Activated CD4-positive, alpha-beta T cell treated with anti-CD3 and anti-CD28 coated beads, Interleukin-2, amount 50 U/mL, for 1 hour (primary cell): ENCODE data around the gene ATXN10.

Experiments used
- DNase-seq: peaks from one replicate; pipeline ENCODE4 v3.0.0-alpha.2; 2020

Gene ATXN10

DNA sequence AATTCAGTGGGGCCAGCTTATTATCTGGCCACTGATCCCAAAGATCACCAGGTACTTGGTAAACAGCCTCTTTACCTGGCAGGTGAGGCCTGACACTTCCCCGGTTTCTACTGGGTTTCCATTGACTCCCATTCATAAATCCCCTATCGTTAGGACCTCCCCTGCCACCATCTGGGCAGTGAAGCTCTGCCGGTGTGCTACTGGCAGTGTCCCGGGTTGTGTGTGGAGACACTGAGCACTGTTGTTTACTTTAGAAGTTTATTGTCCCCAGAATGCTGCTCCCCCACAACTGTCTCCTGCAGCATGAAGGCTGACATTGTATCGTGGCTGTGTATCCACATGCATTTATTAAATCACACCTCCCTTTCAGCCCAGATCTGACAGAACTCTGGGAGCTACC, 162.6 kb downstream of the ATXN10 start:
- no peak for DNase-seq

DNA sequence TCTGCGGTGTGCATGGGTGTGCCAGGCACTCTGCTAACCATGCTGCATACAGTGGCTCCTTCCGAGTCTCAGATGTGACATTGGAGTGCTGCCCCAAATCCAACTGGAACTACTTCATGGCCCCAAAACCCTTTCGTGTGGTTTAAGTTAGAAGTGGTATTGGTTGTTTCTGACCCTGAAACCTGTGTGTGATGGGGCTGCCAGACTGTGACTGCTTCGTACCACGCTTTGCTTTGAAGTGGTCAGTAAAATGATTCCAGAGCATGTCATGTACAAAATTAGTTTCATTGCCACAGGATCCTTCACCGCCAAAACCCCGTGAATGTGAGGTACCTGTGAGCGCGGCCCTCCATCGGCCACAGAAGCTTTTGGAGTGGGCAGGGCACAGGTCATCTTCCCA, 163.2 kb downstream of the ATXN10 start:
- DNase-seq = no peak

DNA sequence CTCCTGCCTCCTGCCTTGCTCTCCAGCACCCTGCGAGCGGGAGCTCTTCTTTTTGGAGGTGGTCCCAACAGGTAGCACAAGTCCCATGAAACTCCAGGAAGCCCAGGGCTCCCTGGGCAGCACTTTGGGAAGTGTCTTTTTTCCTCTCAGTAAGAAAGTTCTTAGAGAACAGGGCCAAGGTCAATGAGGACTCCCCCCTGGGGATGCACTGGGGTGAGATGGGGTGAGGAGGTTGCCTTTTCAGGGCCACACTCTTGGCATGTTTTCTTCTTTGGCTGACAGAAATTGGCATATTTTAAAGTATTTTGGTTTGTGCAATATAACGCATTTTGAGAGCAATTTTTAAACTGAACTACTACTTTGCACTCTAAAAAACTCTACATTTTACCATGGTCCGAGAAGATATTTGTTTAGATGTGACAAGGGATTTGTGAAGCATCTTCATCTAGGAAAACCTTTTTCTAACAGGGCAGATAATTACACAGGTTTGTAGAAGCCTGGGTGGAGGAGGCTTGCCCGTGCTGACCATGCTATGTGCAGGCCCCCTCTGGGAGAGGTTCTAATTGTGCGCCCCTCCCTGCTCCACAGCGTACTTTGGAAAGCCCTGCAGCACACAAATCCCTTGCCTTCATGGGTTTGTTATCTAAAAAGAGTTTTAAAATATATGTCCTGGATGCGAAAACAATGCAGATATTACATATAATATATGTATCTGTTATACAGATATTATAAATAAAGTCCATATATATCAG, 165.0 kb downstream of the ATXN10 start:
- no peak for DNase-seq

DNA sequence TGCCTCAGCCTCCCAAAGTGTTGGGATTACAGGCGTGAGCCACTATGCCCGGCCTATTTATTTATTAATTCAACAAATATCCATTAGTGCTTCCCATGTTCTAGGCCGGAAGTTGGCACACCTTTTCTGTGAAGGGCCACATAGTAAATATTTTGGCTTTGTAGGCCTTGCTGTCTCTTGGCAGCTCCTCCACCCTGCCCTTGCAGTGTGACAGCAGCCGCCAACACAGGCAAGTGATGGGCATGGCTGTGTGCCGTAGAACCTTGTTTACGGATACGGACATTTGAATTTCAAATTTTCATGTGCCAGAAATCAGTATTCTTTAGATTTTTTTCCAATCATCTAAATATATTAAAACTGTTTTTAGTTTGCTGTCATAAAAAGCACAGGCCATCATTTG, 165.9 kb downstream of the ATXN10 start:
- DNase-seq = no peak

GRCh38 chr22:45838305-45838887, 166.8 kb downstream of the ATXN10 start:
- DNase-seq = no peak

DNA sequence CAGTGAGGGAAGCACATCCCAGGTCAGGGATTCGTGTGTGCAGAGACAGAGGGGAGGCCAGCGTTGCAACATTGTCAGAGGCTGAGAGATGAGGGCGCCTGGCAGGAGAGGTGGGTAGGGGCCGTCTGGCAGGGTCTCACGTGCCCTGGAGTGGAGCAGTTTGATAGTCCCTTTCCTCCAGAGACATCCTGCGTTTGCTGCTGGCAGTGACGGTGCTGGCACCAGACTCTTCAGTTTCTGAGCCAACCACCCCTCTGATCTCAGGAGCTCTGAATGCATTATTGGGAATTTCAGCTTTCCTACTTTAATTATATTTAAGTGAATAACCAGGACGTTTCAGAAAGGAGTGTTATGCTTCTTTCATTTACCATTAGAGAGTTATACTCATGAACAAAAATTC, 168.8 kb downstream of the ATXN10 start:
- no peak for DNase-seq

DNA sequence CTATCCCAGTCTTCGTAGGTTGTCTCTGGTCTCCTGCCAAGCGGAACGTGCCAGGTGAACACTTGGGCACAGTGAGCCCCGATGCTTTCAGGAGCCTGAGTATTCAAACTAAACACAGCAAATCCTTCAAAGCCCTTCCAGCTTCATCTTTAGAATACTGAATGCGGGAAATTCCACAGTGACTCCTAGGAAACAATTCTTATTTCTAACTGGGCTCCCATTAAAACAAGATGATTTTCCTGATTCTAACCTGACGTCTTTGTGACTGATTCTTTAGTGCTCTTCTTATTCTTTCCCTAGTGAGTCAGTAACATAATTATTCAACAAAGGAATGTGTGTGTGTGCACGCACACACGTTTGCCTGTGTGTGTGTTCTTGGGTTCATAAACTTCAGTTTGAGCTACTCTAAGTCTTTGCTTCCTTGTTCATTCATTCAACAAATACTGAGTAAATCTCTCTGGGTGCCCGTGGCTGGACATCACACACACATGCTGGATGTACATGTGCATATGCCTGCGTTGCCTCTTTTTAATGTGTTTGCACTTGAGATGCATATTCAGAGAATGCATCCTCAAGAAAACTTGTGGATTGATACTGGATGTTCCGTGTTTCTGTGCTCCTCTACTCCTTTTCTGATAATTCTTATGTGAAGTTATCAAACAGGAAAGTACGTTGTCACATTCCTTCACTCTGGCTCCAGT, 170.8 kb downstream of the ATXN10 start:
- no peak for DNase-seq

GRCh38 chr22:45843031-45843430, 171.4 kb downstream of the ATXN10 start:
- no peak for DNase-seq

DNA sequence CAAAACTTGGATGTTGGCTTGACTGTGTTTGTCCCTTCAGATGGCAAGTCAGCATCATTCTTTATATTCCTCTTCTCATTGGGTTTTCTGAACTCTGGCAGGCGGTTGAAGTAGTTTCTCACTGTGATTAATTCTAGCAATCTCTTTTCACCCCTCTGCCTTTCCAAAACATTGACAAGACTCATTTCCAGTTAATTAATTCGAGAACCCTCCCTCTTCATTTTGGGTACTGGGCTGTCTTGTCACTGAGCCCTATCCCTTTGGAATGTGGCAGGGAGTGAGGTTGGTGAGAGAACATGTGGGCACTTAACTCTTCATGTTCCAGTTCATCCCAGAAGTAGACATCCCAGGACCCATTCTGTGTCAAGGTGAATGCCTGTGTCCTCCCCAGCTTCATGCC, 172.4 kb downstream of the ATXN10 start:
- no peak for DNase-seq

DNA sequence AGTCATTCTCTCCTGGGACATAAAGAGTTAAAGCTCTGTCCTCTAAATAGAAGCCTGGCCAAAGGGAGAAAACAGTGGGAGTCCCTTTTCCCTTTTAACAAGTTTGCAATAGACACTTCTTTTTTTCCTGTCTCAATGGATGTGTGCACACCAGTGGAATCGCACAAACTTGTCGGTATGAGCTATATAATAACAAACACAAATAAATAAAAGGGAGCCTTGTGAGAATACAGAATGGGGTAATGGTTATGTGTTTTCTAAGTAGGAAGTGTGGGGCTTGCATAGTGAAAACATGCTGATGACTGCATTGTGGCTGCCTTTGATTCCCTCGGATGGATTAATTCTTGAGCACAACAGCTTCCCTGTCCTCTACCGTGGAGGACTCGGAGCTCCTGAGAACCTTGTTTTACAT, 173.4 kb downstream of the ATXN10 start:
- no peak for DNase-seq

DNA sequence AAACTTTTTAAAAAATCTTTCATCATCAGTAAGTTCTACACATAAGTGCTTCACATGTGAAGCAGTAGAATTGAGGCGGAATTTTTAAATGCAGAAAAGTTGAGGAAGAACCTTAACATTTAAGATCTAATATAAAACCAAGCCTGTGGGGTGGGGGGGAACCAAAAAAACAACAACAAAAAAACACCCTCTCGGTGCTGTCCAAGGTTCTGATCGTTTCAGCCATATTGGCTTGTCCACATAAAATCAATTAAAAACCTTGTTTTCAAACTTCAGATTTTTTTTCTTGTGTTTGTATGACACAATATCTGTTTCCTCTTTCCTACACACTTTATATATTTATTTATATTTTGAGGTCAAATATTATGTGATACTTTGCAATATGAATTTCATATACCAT, 175.3 kb downstream of the ATXN10 start:
- no peak for DNase-seq

GRCh38 chr22:45848904-45849303, 177.3 kb downstream of the ATXN10 start:
- no peak for DNase-seq

GRCh38 chr22:45852826-45853225, 181.2 kb downstream of the ATXN10 start:
- DNase-seq = no peak

- DNase-seq = no peak
Measured at GRCh38 chr22:45855961-45856360, 184.3 kb downstream of the ATXN10 start.

- DNase-seq = no peak
Measured at GRCh38 chr22:45857519-45857918, 185.9 kb downstream of the ATXN10 start.

- no peak for DNase-seq
Measured at GRCh38 chr22:45859231-45860161, 187.9 kb downstream of the ATXN10 start.

DNA sequence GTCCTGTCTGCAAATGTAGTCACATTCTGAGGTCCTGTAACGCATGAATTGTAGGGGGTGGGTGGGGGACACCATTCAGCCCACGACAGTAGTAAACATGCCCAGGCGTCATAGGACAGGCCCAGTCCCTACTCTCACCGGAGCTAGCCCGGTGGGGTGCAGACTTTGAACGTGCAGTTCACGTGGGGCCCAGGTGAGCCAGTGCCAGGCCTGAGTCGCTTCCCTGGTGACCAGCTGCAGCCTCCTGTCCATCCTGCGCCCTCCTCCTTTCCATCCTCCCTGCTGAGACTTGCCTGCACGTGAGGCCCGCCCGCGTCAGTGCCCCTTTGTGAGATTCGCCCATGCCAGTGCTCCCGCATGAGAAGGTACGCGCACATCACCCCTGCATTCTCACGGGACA, 188.6 kb downstream of the ATXN10 start:
- no peak for DNase-seq

DNA sequence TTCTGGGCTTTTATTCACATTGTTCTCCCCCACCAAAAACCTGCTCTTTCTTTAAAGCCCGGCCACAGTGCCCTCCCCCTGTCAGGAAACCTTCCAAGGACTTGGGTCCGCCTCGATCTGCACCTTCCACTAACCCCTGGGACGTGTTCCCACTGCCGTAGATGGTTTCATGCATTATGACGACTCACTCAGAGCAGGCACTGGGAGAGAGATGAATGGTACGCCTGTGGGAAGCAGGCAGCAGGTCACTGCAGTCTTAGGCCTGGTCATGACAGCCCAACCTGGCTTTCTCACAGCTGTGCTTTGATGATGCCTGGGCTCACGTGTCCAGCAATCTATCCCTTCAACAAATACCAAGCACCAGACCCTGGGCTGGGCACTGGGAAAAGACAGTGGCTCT, 189.6 kb downstream of the ATXN10 start:
- no peak for DNase-seq

- DNase-seq = peak; percentile 69
Measured at GRCh38 chr22:45863981-45864751, 192.5 kb downstream of the ATXN10 start.

DNA sequence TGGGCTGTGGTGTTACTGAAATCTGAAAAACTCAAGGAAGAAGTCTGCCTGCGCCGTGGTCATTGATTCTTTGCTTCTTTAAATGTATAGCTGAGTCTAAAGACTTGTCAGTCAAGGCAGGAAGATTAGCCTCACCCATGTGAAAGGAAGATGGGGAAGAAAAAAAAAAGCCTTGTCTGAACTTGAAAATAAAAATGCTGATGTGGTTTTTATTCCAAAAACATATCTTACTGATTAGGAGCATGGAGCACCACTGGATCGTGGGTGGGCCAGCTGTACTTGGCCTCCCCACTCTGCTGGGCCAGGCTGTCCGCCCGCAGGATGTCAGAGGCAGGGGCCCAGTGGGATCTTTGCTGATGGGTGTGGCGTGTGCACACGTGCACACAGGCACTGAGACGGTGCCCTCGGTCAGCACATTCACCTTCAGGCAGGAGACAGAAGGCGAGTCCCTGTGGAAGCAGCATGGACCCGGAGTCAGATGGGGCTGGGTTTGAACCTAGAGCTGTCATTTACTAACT, 193.4 kb downstream of the ATXN10 start:
- DNase-seq = no peak

GRCh38 chr22:45865561-45866125, 194.0 kb downstream of the ATXN10 start:
- no peak for DNase-seq
